ENCODE measurements around the gene CDYL.

The CDYL gene

DNA sequence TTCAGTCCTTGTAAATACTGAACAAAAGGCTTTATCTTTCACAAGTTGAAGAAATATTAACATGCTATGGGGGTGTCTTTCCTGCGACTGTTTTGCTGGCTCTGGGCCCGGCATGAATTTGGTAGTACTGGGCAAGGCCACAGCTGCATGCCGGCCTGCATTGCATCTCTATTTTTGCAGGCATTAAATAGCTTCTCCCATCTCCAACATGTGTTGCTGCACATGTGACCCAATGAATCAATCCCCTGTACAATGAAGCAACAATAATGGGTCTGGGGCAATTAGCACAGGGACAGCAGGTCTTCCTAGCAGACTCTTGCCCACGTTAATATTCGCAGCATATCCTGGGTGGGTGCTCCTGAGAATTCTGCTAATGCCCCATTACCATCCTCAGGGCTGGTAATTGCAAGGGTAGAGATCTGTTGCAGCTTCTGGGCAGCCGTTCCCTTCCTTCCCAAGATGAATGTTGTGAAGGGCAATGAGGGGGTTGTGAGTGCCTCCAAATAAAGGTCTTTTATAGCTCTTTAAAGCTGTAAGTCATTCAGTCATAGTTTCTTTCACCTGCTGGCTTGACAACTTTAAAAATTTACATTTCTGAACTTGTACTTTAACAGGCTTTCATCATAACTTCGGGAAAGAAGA lies 24.3 kb upstream of the CDYL start:
- no peaks in the 10 kb centered on the region for H3F3A ChIP-seq (ENCODE audit: control insufficient read depth, insufficient read depth)
- H3K36me3 ChIP-seq (ENCODE audit: control insufficient read depth, low read length): no peaks in the 10 kb centered on the region
- no peak overlapping the region for H3K27ac ChIP-seq (ENCODE audit: low read depth, low read length)
- peaks cover 11% of the 10 kb centered on the region for H3K27me3 ChIP-seq (ENCODE audit: control insufficient read depth, low read length)
- H3K4me3 ChIP-seq (ENCODE audit: low read length): no peak overlapping the region
- H3K79me2 ChIP-seq (ENCODE audit: control insufficient read depth, low read length): no peaks in the 10 kb centered on the region
- no peaks in the 10 kb centered on the region for H3K9me3 ChIP-seq (ENCODE audit: control insufficient read depth, insufficient read depth, low read length)
- H3K9me2 ChIP-seq (replicated peaks; ENCODE audit: control insufficient read depth, low read length): no peaks in the 10 kb centered on the region
- no peaks in the 10 kb centered on the region for H3K4me1 ChIP-seq (ENCODE audit: control insufficient read depth, low read length)
- no peak overlapping the region for H3K4me2 ChIP-seq (ENCODE audit: low read length)
- H4K20me1 ChIP-seq (ENCODE audit: control insufficient read depth, insufficient read depth, low read depth, low read length): no peaks in the 10 kb centered on the region
- TF ChIP-seq EZH2phosphoT487 (IDR thresholded peaks at IDR 0.05; ENCODE audit: borderline replicate concordance, low read length): no peak
- TF ChIP-seq, protein P1, sequence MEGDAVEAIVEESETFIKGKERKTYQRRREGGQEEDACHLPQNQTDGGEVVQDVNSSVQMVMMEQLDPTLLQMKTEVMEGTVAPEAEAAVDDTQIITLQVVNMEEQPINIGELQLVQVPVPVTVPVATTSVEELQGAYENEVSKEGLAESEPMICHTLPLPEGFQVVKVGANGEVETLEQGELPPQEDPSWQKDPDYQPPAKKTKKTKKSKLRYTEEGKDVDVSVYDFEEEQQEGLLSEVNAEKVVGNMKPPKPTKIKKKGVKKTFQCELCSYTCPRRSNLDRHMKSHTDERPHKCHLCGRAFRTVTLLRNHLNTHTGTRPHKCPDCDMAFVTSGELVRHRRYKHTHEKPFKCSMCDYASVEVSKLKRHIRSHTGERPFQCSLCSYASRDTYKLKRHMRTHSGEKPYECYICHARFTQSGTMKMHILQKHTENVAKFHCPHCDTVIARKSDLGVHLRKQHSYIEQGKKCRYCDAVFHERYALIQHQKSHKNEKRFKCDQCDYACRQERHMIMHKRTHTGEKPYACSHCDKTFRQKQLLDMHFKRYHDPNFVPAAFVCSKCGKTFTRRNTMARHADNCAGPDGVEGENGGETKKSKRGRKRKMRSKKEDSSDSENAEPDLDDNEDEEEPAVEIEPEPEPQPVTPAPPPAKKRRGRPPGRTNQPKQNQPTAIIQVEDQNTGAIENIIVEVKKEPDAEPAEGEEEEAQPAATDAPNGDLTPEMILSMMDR (IDR thresholded peaks at IDR 0.05; ENCODE audit: low read depth, low read length, poor library complexity, severe bottlenecking): no peak

- Histone ChIP-seq H3K36me3 (ENCODE audit: control insufficient read depth, low read length) (no peaks in the 10 kb centered on the region), H3K27me3 (ENCODE audit: control insufficient read depth, low read length) (peaks cover 8% of the 10 kb centered on the region; the same call in 1 of the 2 replicates), H3K9me3 (ENCODE audit: control insufficient read depth, insufficient read depth, low read length) (no peaks in the 10 kb centered on the region), H3K4me1 (ENCODE audit: control insufficient read depth, low read length) (no peaks in the 10 kb centered on the region), H3F3A (ENCODE audit: control insufficient read depth, insufficient read depth) (no peaks in the 10 kb centered on the region), H3K4me2 (ENCODE audit: low read length) (no peak overlapping the region), H3K27ac (ENCODE audit: low read depth, low read length) (no peak overlapping the region), H3K9me2 (replicated peaks; ENCODE audit: control insufficient read depth, low read length) (no peaks in the 10 kb centered on the region), H4K20me1 (ENCODE audit: control insufficient read depth, insufficient read depth, low read depth, low read length) (no peaks in the 10 kb centered on the region), H3K79me2 (ENCODE audit: control insufficient read depth, low read length) (no peaks in the 10 kb centered on the region), H3K4me3 (ENCODE audit: low read length) (no peak overlapping the region)
- TF ChIP-seq, protein P1 (IDR thresholded peaks at IDR 0.05; ENCODE audit: low read depth, low read length, poor library complexity, severe bottlenecking): no peak
- no peak for TF ChIP-seq EZH2phosphoT487 (IDR thresholded peaks at IDR 0.05; ENCODE audit: borderline replicate concordance, low read length)
These were observed 20.0 kb upstream of the CDYL start for GRCh38 chr6:4756247-4756646.

- no peaks in the 10 kb centered on the region for H3K9me2 ChIP-seq (replicated peaks; ENCODE audit: control insufficient read depth, low read length)
- H3F3A ChIP-seq (ENCODE audit: control insufficient read depth, insufficient read depth): no peaks in the 10 kb centered on the region
- no peaks in the 10 kb centered on the region; the same call in 1 of the 2 replicates for H3K9me3 ChIP-seq (ENCODE audit: control insufficient read depth, insufficient read depth, low read length)
- H4K20me1 ChIP-seq (ENCODE audit: control insufficient read depth, insufficient read depth, low read depth, low read length): no peaks in the 10 kb centered on the region
- H3K27ac ChIP-seq (ENCODE audit: low read depth, low read length): no peak overlapping the region
- no peaks in the 10 kb centered on the region for H3K36me3 ChIP-seq (ENCODE audit: control insufficient read depth, low read length)
- no peak for TF ChIP-seq EZH2phosphoT487 (IDR thresholded peaks at IDR 0.05; ENCODE audit: borderline replicate concordance, low read length)
- TF ChIP-seq, protein P1 (IDR thresholded peaks at IDR 0.05; ENCODE audit: low read depth, low read length, poor library complexity, severe bottlenecking): no peak
- H3K4me2 ChIP-seq (ENCODE audit: low read length): no peak overlapping the region
- peaks cover 8% of the 10 kb centered on the region; the same call in 1 of the 2 replicates for H3K27me3 ChIP-seq (ENCODE audit: control insufficient read depth, low read length)
- H3K4me1 ChIP-seq (ENCODE audit: control insufficient read depth, low read length): no peaks in the 10 kb centered on the region
- no peaks in the 10 kb centered on the region for H3K79me2 ChIP-seq (ENCODE audit: control insufficient read depth, low read length)
- no peak overlapping the region for H3K4me3 ChIP-seq (ENCODE audit: low read length)
These were observed 16.2 kb upstream of the CDYL start for GRCh38 chr6:4759997-4760396.

Data from DOHH2 (cell line).